NCI-H1436 treated with DMSO at 0.1 percent for 48 hours (cell line): ENCODE data around the gene HSPA12A.

ENCODE experiments used
- DNase-seq: peaks from one replicate; lab custom pipeline; 2025; lab: John Stamatoyannopoulos, UW

Gene HSPA12A

GRCh38 chr10:116741391-116742351 is 695 bp downstream of the HSPA12A start:
- DNase-seq: no peak

GRCh38 chr10:116740971-116741370 is 1.4 kb downstream of the HSPA12A start:
- DNase-seq: no peak

GRCh38 chr10:116738339-116738738 is 4.0 kb downstream of the HSPA12A start:
- DNase-seq: no peak

GRCh38 chr10:116737627-116738327 is 4.6 kb downstream of the HSPA12A start:
- DNase-seq: no peak

GRCh38 chr10:116733566-116733965 is 8.8 kb downstream of the HSPA12A start:
- no peak for DNase-seq

GRCh38 chr10:116732573-116732972 is 9.8 kb downstream of the HSPA12A start:
- DNase-seq: no peak

- DNase-seq: no peak
Measured at GRCh38 chr10:116730464-116731260, 11.7 kb downstream of the HSPA12A start.

- no peak for DNase-seq
Measured at GRCh38 chr10:116729243-116729642, 13.1 kb downstream of the HSPA12A start.

GRCh38 chr10:116728526-116729096 is 13.8 kb downstream of the HSPA12A start:
- DNase-seq: no peak

- DNase-seq: no peak
Measured at GRCh38 chr10:116723428-116724281, 18.7 kb downstream of the HSPA12A start.

GRCh38 chr10:116722736-116723427 is 19.5 kb downstream of the HSPA12A start:
- DNase-seq: no peak

GRCh38 chr10:116721547-116722392 is 20.6 kb downstream of the HSPA12A start:
- no peak for DNase-seq

- no peak for DNase-seq
Measured at GRCh38 chr10:116720668-116721546, 21.5 kb downstream of the HSPA12A start.

GRCh38 chr10:116720241-116720643 is 22.1 kb downstream of the HSPA12A start:
- DNase-seq: no peak

GRCh38 chr10:116719804-116720203 is 22.6 kb downstream of the HSPA12A start:
- DNase-seq: no peak

GRCh38 chr10:116718058-116718457 is 24.3 kb downstream of the HSPA12A start:
- no peak for DNase-seq

- no peak for DNase-seq
Measured at GRCh38 chr10:116716381-116716780, 26.0 kb downstream of the HSPA12A start.

GRCh38 chr10:116715839-116716377 is 26.5 kb downstream of the HSPA12A start:
- no peak for DNase-seq
